H9 (cell line): ENCODE results near the gene CTIF. TPM values are rescaled to one million over a fixed set of nuclear protein-coding genes. Genes with fewer than 3 reads are reported as not detected.

Experiments used
- DNase-seq: peaks from one replicate; pipeline ENCODE4 v3.0.0-alpha.2; 2017
- H2AFZ ChIP-seq: one replicate; pipeline ENCODE4 v1.6.1; 2013; ENCODE audit warnings: mild to moderate bottlenecking, low read length, control low read depth, moderate library complexity
- H2AK5ac ChIP-seq: 2 replicates; pipeline ENCODE4 v1.6.1; 2013; ENCODE audit warnings: low read length, control low read depth, mixed read lengths; ENCODE audit not compliant: insufficient read length
- H2BK120ac ChIP-seq: one replicate; pipeline ENCODE4 v1.6.1; 2013; ENCODE audit warnings: low read depth, mild to moderate bottlenecking, low read length, control low read depth, inconsistent platforms; ENCODE audit not compliant: poor library complexity, severe bottlenecking
- H2BK12ac ChIP-seq: 2 replicates; pipeline ENCODE4 v1.6.1; 2013; ENCODE audit warnings: low read length, control low read depth, mixed read lengths, low read depth; ENCODE audit not compliant: insufficient read length
- H2BK15ac ChIP-seq: 2 replicates; pipeline ENCODE4 v1.6.1; 2013; ENCODE audit warnings: low read depth, low read length, control low read depth
- H2BK20ac ChIP-seq: one replicate; pipeline ENCODE4 v1.6.1; 2013; ENCODE audit warnings: low read depth, mild to moderate bottlenecking, low read length, control low read depth, inconsistent platforms; ENCODE audit not compliant: poor library complexity, severe bottlenecking
- H2BK5ac ChIP-seq: 2 replicates; pipeline ENCODE4 v1.6.1; 2013; ENCODE audit warnings: low read length, control low read depth, mixed read lengths; ENCODE audit not compliant: insufficient read length
- H3K14ac ChIP-seq: 2 replicates; pipeline ENCODE4 v1.6.1; 2013; ENCODE audit warnings: low read length, control low read depth; ENCODE audit not compliant: insufficient read depth
- H3K18ac ChIP-seq: 2 replicates; pipeline ENCODE4 v1.6.1; 2013; ENCODE audit warnings: low read depth, mild to moderate bottlenecking, mixed read lengths, low read length, control low read depth; ENCODE audit not compliant: insufficient read length
- H3K23ac ChIP-seq: 2 replicates; pipeline ENCODE4 v1.6.1; 2013; ENCODE audit warnings: low read length, control low read depth, mixed read lengths, low read depth; ENCODE audit not compliant: insufficient read length
- H3K23me2 ChIP-seq: 2 replicates; pipeline ENCODE4 v1.6.1; 2013; ENCODE audit warnings: low read depth, mild to moderate bottlenecking, mixed read lengths, low read length, control low read depth; ENCODE audit not compliant: insufficient read length, poor library complexity, severe bottlenecking
- H3K27ac ChIP-seq: 2 replicates; pipeline ENCODE4 v1.5.1; 2013; ENCODE audit warnings: low read length, control low read depth, mixed read lengths, low read depth; ENCODE audit not compliant: insufficient read length
- H3K27me3 ChIP-seq: 2 replicates; pipeline ENCODE4 v1.6.1; 2013; ENCODE audit warnings: low read length, control low read depth, inconsistent platforms; ENCODE audit not compliant: insufficient read depth
- H3K4ac ChIP-seq: 2 replicates; pipeline ENCODE4 v1.6.1; 2013; ENCODE audit warnings: low read depth, mild to moderate bottlenecking, control low read depth, inconsistent platforms, low read length, moderate library complexity
- H3K4me1 ChIP-seq: 2 replicates; pipeline ENCODE4 v1.6.1; 2013; ENCODE audit warnings: low read length, control low read depth, inconsistent platforms; ENCODE audit not compliant: insufficient read depth
- H3K4me2 ChIP-seq: 2 replicates; pipeline ENCODE4 v1.6.1; 2013; ENCODE audit warnings: low read length, control low read depth, mixed read lengths; ENCODE audit not compliant: insufficient read length, insufficient read depth
- H3K56ac ChIP-seq: 2 replicates; pipeline ENCODE4 v1.6.1; 2013; ENCODE audit warnings: low read depth, mild to moderate bottlenecking, mixed read lengths, low read length, control low read depth; ENCODE audit not compliant: insufficient read length
- H3K79me1 ChIP-seq: 2 replicates; pipeline ENCODE4 v1.6.1; 2013; ENCODE audit warnings: low read depth, mild to moderate bottlenecking, moderate library complexity, low read length, control low read depth, inconsistent platforms; ENCODE audit not compliant: insufficient read depth, poor library complexity, severe bottlenecking
- H3K79me2 ChIP-seq: 2 replicates; pipeline ENCODE4 v1.6.1; 2013; ENCODE audit warnings: low read length, control low read depth, inconsistent platforms; ENCODE audit not compliant: insufficient read depth
- H3K9ac ChIP-seq: 2 replicates; pipeline ENCODE4 v1.6.1; 2013; ENCODE audit warnings: low read length, control low read depth, mixed read lengths; ENCODE audit not compliant: insufficient read length; ENCODE audit errors: extremely low read depth
- H3K9me3 ChIP-seq: one replicate; pipeline ENCODE4 v1.6.1; 2013; ENCODE audit warnings: low read depth, low read length, inconsistent platforms; ENCODE audit not compliant: control insufficient read depth
- H3T11ph ChIP-seq: one replicate; pipeline ENCODE4 v1.6.1; 2013; ENCODE audit warnings: mild to moderate bottlenecking, low read length, control low read depth, inconsistent platforms
- H4K20me1 ChIP-seq: one replicate; pipeline ENCODE4 v1.6.1; 2013; ENCODE audit not compliant: control insufficient read depth, insufficient read length, insufficient read depth
- H4K5ac ChIP-seq: 2 replicates; pipeline ENCODE4 v1.6.1; 2013; ENCODE audit warnings: low read depth, mild to moderate bottlenecking, mixed read lengths, low read length, control low read depth; ENCODE audit not compliant: insufficient read length
- H4K8ac ChIP-seq: replicated peaks from 2 replicates; pipeline ENCODE4 v1.6.1; 2013; ENCODE audit warnings: low read length, control low read depth, mixed read lengths, low read depth; ENCODE audit not compliant: insufficient read length
- H4K91ac ChIP-seq: 2 replicates; pipeline ENCODE4 v1.6.1; 2013; ENCODE audit warnings: low read depth, mild to moderate bottlenecking, moderate library complexity, mixed read lengths, low read length, control low read depth; ENCODE audit not compliant: insufficient read length
- H3K27ac Mint-ChIP-seq, 3 experiments: 2 replicates in 2 of 3; 3 replicates in 1 of 3; pipeline ENCODE4 v1.8.0; 2020 to 2021; ENCODE audit warnings: mixed read lengths in 3 of 3, mild to moderate bottlenecking in 1 of 3, moderate library complexity in 1 of 3
- H3K27me3 Mint-ChIP-seq: 2 replicates; pipeline ENCODE4 v1.8.0; 2021; ENCODE audit warnings: low read depth, mild to moderate bottlenecking, moderate library complexity, mixed read lengths
- H3K36me3 Mint-ChIP-seq, 3 experiments: 2 replicates in 2 of 3; 3 replicates in 1 of 3; pipeline ENCODE4 v1.8.0; 2020 to 2021; ENCODE audit warnings: low read depth in 3 of 3, mixed read lengths in 3 of 3; ENCODE audit not compliant: insufficient read depth in 1 of 3
- H3K4me1 Mint-ChIP-seq, 2 experiments: 2 replicates each; pipeline ENCODE4 v1.8.0; 2020; ENCODE audit warnings: mixed read lengths in 2 of 2
- H3K4me3 Mint-ChIP-seq, 2 experiments: 2 replicates in 1 of 2; 3 replicates in 1 of 2; pipeline ENCODE4 v1.8.0; 2020 to 2021; ENCODE audit warnings: mild to moderate bottlenecking in 2 of 2, mixed read lengths in 2 of 2, moderate library complexity in 1 of 2
- H3K9me3 Mint-ChIP-seq, 2 experiments: 2 replicates in 1 of 2; 3 replicates in 1 of 2; pipeline ENCODE4 v1.8.0; 2020; ENCODE audit warnings: mild to moderate bottlenecking in 2 of 2, mixed read lengths in 2 of 2, moderate library complexity in 1 of 2
- CTCF ChIP-seq: fragments of 200-600 bp; sonication (generic); conservative IDR thresholded peaks from 3 replicates; pipeline ENCODE4 v1.8.0; 2021; ENCODE audit warnings: antibody characterized with exemption, mild to moderate bottlenecking
- WGBS: extraction: QIAGEN DNeasy Blood & Tissue Kit; methylation state at CpG from one replicate; pipeline ENCODE4 v1.1.7; 2013; ENCODE audit warnings: missing lambda C conversion rate, low lambda C conversion rate, mixed read lengths; ENCODE audit not compliant: insufficient read length; ENCODE audit errors: extremely low coverage; 5-methylcytosine and 5-hydroxymethylcytosine counted together
- total RNA-seq: library from RNA; stranded (reverse); gene quantifications from 2 replicates; pipeline ENCODE4 v1.2.1, GENCODE V29; 2021

The CTIF gene
- total RNA-seq, 1 experiment from 2014 or later, result 15.8 TPM

- no peak overlapping the region for H3K4me2 ChIP-seq
- Mint-ChIP-seq H3K36me3 (peaks cover 4 to 13% (median 5%) of the 10 kb centered on the region in 3 experiments; a peak in 4 of 7 replicates), H3K4me1 (no peaks in the 10 kb centered on the region), H3K27me3 (peaks cover 9% of the 10 kb centered on the region), H3K9me3 (peaks cover 14 to 16% of the 10 kb centered on the region in 2 experiments), H3K27ac (no peak overlapping the region), H3K4me3 (no peak overlapping the region)
- no peaks in the 10 kb centered on the region for H3K9me3 ChIP-seq
- H4K91ac ChIP-seq, result no peak overlapping the region
- no peaks in the 10 kb centered on the region for H3K79me2 ChIP-seq
- no peak overlapping the region for H3K18ac ChIP-seq
- TF ChIP-seq CTCF, result no peak
- H3K9ac ChIP-seq, result no peak overlapping the region
- H3T11ph ChIP-seq, result no peak overlapping the region
- no peak overlapping the region for H4K5ac ChIP-seq
- no peak overlapping the region for H2BK15ac ChIP-seq
- no peak for DNase-seq
- no CpG with 5 or more reads among the region's 1 CpG for WGBS
- H3K14ac ChIP-seq, result no peak overlapping the region
- H2BK20ac ChIP-seq, result no peak overlapping the region
- H4K20me1 ChIP-seq, result no peaks in the 10 kb centered on the region
- H3K79me1 ChIP-seq, result no peaks in the 10 kb centered on the region
- H2BK12ac ChIP-seq, result no peak overlapping the region
- H3K27ac ChIP-seq, result no peak overlapping the region
- H2BK120ac ChIP-seq, result no peak overlapping the region
- no peak overlapping the region for H4K8ac ChIP-seq
- no peak overlapping the region for H2AK5ac ChIP-seq
- H3K4ac ChIP-seq, result no peak overlapping the region
- H3K23ac ChIP-seq, result no peak overlapping the region
- H3K23me2 ChIP-seq, result no peaks in the 10 kb centered on the region
- H3K56ac ChIP-seq, result no peak overlapping the region
- no peak overlapping the region for H2BK5ac ChIP-seq
- no peak overlapping the region for H2AFZ ChIP-seq
- H3K4me1 ChIP-seq, result no peaks in the 10 kb centered on the region
- H3K27me3 ChIP-seq, result no peaks in the 10 kb centered on the region
These were observed 366.7 kb downstream of the CTIF start for GRCh38 chr18:48905513-48905912.
